IPS-NIHi11 (cell line): ENCODE results near the gene SDK1.

Experiments
- DNase-seq: peaks from one replicate; pipeline ENCODE4 v3.0.0; 2012; ENCODE audit warnings: mixed read lengths, low spot score

The SDK1 gene

GRCh38 chr7:3795781-3796180, 494.7 kb downstream of the SDK1 start:
- DNase-seq = no peak

GRCh38 chr7:3805151-3805550, 504.1 kb downstream of the SDK1 start:
- DNase-seq = no peak

- DNase-seq = no peak
These were observed 505.5 kb downstream of the SDK1 start for GRCh38 chr7:3806516-3806915.

DNA sequence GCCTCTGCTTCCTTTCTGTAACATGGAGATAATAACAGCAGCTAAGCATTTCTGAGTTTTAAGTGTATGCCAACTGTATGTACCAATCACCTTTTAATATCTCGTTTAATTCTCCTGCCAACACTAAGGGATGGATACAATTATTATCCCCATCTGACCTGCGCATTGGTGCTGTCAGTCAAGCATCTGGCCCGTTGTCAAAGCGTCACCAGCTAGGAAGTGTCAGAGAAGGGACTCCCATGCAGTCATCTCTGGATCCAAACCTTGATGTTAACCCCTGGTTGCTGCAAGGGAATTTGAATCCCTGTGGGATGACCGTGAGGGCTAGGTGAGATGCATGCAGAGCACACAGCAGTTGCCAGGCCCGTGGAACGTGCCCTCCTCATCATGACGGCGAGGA, 506.8 kb downstream of the SDK1 start:
- DNase-seq = no peak

DNA sequence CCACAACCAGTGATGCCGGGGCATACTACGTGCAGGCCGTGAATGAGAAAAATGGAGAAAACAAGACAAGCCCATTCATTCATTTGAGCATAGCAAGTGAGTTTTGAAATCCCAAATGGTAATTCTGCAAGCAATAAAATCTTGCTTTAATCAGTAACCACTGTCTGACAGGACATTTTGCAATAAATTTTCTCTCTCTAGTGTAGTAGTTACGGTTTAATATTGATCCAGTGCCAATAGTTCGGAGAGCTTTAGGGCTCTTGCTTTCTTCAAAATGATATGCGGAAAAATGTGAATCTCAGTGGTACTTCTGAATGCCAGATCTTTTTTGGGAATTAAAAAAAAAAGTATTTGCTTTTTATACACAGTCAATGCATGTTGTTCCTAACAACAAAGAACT, 520.4 kb downstream of the SDK1 start:
- no peak for DNase-seq

DNA sequence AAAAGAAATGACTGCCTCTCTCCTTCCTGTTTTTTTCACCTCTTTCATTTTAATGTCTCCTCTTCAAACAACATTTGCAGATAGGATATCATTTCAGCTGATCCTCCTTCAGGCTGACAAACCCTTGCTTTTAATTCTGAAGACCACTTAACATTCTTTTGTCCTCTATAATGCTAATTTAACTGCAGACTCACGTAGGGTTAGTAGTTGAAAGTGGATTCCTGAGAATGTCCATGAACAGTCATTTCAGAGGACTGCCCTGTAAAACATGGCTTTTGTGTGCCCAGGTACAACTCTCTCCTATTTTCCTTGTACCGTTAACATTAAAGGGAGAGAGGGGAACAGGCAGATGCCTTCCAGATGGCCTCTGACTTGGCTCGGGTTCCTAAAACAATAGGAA, 524.4 kb downstream of the SDK1 start:
- no peak for DNase-seq

DNA sequence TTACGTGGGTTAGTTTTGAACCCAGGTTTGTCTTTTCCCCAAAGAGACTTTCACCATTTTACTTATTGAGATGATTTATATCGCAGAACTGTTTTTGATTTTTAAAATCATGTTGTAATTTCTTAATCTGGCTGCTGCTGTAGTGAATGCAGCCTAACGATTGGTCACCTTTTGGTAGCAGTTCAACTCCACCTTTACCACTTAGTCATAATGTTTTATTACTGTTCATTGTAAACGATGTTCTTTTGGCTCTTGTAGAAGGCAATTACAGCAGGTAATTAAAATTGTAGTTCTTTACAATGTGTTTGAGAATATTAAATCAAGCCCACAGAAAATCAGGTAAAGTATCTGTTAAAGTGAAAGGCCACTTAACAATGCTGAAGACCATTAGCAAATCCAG, 531.1 kb downstream of the SDK1 start:
- DNase-seq = no peak

- no peak for DNase-seq
These were observed 534.1 kb downstream of the SDK1 start for GRCh38 chr7:3835109-3835508.

- DNase-seq = no peak
These were observed 535.8 kb downstream of the SDK1 start for GRCh38 chr7:3836855-3837254.

DNA sequence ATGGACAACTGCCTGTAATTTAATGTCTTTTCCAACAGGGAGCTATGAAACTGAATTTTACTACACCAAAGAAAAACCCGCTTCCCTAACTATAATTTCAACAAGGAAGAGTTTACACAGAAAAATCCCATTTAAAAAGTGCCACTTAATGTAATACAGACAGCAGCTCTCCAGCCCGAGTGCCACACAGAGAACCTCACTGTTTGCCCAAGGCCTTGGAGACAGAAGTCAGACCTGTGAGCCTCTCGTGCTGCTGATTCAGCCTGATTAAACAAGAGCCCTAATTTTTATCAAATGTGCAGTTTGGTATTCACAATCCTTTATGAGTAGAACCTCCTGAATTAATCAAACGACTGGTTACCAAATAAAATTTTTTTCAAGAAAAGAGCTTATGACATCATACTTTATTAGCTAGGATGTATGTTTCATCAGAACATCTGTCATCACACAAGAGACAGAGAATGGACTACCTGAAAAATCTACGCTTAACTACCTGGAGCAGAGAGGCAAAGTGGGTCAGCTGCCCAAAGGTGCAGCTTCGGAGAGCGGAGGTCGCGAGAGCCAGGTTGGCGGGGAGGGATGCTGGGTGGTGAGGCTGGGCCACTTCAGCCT, 543.6 kb downstream of the SDK1 start:
- no peak for DNase-seq

GRCh38 chr7:3846738-3847137, 545.7 kb downstream of the SDK1 start:
- no peak for DNase-seq

DNA sequence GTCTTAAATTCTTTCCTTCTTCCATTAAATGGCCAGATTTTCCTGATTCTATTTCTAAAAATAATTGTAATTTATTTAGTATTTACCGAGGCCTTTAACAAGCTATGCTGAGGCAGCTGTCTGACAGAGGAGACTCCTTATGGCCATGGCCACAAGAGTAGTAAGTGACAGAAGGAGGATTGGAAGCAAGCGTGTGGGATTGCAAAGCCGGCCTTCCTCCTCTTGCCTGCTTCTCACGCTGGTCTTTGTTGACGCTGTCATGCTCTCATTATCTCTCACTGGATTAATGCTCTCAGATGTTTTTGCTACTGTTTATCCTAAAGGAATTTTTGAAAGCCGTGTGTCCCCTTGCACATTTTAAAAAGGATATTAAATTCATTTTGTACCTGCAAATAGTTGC, 546.3 kb downstream of the SDK1 start:
- DNase-seq = no peak

DNA sequence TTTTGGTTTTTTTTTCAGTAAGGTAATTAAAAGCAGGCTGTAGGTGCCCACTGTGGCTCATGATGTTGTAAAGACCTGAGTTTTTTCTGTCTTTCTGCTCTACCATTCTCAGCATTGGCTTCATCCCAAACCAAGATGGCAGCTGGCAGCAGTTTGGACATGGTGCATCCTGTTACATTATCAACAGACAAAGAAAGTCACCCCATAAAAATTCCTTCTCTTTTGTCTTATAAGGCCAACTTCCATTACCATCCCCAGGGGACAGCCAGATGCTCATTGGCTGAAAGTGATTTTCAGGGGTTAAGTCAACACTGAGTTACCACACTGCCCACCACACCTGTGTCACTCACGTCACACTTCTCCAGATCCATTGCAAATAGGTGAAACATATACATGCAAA, 558.4 kb downstream of the SDK1 start:
- DNase-seq = no peak

DNA sequence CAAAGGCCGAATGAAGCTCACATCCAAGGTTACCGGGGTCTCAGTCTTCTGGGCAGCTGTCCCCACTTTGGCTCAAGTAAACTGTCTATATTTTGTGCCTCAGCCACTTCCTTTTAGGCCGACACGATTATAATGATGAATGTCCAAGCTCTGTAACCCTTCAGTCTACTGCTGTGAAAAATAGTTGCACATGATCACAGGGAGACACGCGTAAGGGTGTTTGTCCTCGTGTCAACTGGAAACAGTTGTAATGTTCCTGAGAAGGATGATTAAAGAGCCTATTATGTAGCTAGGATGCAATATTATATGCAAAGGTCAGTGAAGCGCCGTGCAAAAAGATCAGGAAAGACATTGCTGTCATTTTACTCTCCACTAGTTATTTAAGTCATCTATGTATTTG, 559.9 kb downstream of the SDK1 start:
- DNase-seq = no peak

- no peak for DNase-seq
These were observed 560.3 kb downstream of the SDK1 start for GRCh38 chr7:3861386-3861785.

- no peak for DNase-seq
These were observed 560.9 kb downstream of the SDK1 start for GRCh38 chr7:3861941-3862340.

- no peak for DNase-seq
These were observed 561.7 kb downstream of the SDK1 start for GRCh38 chr7:3862774-3863173.

DNA sequence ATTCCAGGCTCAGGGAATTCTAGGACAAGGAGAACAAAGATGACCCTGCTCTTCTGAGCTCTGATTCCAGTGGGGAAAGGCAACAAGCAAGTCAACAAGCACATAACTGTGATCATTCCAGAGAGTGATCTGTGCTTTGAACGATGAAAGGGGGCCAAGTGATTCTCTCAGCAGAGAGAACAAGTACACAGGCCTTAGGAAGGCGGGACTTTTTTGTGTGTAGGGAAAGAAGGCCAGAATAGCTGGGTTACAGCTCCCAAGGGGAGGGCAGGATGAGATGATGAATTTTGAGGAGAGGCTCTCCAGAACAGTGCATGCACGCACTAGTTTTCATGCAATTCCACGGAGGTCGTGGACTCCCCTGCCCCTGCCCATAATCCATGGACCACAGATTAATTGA, 565.2 kb downstream of the SDK1 start:
- no peak for DNase-seq

- no peak for DNase-seq
These were observed 566.8 kb downstream of the SDK1 start for GRCh38 chr7:3867863-3868262.

DNA sequence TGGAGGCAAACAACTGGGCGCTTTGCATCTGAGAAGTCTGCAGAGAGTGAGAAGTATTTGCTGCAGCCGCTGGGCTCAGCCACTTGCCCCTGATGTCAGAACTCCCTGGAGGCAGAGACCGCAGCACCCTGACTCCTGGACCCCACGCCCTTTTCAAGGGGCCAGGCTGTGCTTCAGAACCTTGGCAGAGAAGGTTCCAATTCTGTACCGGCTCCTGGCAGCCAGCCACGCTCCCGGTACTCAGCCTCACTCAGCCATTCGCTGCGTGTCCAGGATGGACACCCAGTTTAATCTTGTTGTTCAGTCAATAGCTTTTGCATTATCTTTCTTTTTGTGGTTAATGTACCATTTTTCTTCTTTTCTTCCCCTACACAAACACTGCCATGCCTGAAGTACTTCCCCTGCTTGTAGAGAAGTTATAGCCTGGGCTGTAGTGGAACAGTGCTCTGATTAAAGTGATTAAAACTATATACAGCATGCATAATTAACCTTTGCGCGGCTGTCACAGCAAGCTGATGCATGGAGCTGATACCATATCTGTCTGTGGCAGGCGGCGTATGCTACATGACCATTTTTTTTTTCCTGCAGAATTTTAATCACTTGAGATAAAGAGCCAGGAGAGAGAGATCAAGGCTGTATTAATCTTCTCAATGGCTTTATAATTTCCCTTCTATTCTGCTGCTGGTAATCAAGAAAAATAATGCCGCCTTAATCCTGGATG, 578.5 kb downstream of the SDK1 start:
- DNase-seq = no peak

GRCh38 chr7:3880228-3880987, 579.4 kb downstream of the SDK1 start:
- no peak for DNase-seq

DNA sequence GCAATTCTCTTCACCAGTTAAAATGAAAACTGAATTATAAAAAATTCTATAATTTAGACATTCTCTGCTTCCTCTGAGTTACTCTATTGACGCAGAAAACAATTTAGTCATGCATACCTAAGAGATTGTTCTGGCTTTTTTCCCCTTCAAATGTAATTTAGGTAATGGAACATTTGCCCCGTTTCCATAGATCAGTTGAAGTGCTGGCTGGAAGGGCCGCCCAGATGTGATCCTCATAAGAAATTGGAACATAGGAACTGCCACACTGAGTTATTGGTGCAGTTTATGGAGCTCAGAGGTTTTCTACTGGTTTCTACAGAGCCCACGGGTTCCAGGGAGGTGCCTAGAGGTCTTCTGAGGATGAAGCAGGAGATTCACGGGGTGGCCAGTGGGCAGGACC, 581.7 kb downstream of the SDK1 start:
- DNase-seq = no peak

GRCh38 chr7:3884543-3884942, 583.5 kb downstream of the SDK1 start:
- DNase-seq = no peak
